GM21367 (cell line): ENCODE data around the gene TMIGD2.

Experiments used
- ATAC-seq: cut with Tn5 transposase; IDR thresholded peaks from one replicate; pipeline ENCODE4 v1.9.1; 2021; ENCODE audit not compliant: unreplicated experiment

Gene TMIGD2

DNA sequence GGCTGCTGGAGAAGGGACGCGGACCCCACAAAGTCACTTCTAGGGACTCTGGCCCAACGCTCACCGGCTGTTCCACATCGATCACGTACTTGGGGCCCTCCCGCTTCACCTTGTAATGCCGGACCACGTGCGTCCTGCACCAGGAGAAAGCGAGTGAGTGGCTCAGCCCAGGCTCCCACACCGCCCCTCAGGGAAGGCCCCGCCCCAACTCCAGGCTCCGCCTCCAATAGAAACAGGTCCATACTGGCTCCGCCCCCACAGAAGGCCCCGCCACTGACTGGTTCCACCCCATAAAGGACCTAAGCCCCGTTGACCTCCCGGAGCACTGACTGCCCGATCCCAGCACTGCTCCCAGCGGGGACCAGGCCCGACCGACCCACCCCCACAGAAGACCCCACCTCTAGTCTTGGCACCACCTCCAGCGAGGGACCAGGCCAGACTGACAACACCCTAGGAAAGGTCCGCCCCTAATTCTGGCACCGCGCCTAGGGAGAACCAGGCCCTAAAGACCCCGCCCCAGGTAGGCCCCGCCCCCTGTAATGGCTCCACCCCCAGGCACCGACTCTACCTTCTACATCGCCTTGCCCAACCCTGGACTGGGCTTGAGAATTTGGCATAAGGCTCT lies 25.2 kb upstream of the TMIGD2 start:
- no peak for ATAC-seq

DNA sequence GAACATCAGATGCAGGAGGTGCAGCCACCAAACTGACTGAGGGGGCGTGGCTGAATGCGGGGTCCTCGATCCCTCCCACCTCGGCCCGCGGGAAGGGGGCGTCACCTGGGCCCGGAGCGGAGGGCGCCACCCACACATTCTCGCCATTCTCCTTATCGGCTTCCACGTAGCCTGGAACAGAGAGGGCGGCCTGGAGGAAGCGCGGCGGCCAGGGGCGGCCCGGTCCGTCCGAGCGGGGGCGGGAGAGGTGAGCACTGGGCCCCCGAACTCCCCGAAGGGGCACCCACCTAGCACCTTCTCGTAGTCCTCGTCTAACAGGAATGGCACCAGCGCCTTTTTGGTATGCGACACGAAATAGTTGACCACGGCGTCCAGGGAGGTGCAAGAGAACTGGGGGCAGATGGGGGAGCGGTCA lies 24.7 kb upstream of the TMIGD2 start:
- ATAC-seq: no peak

DNA sequence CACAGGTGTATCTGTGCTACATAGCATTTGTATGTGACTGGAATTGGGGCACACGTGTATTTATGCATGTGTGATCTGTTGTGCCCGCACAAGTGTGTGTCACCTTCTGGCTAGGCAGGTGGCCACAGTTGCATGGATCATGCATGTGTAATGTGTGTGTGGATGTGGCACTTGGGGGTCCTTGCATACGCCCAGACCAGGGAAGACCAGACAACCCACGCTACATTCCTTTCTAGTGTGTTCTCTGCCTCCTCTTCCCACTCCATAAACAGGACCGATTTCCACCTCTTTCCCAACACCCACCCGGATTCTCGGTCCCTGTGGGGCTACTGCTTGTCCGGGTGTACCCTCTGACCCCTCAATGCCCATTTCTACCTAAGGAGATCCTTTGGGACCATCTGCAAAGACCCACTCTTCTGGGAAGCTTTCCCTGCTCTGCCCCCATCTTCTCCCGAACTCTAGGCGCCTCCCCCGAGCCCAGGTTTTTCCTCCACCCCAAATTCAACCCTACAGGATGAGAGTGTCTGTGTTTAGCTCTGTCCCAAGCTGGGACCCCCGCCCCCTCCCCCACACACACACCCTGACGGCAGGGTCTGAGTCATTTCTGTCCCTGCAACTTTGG lies 24.1 kb upstream of the TMIGD2 start:
- ATAC-seq: no peak

DNA sequence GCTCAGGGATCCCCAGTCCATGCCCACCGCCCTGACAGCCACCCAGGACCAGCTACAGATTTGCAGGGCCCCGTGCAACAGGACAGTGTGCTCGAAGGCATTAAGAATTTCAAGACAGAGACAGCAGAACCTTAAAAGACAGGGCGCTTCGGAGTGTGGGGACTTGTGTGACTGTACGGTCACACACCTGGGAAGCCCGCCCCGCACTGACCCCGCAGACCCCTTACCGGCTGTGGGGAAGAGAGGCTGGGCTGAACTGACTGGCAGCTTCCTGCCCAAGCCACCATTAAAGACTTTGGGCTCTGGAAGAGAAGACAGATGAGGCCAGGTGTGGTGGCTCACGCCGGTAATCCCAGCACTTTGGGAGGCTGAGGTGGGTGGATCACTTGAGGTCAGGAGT lies 22.0 kb upstream of the TMIGD2 start:
- no peak for ATAC-seq

DNA sequence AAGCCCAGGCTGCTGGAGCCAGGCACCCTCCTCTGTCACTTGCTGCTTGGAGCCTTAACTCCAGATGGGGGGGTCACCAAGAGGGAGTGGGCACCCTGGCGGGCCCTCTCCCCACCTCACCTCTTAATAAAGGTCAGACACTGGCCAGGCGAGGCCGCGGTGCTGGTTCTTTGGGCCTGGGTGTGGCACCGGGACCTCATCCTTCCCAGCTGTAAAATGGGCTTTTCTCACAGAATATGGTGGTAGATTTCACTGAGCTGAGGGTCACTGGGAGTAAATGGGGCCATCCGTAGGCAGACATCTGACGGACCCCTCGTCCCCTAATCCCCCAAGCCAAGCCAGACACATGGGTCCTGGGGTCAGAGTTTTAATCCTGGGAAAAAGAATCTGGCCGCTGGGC lies 21.5 kb upstream of the TMIGD2 start:
- ATAC-seq: no peak

DNA sequence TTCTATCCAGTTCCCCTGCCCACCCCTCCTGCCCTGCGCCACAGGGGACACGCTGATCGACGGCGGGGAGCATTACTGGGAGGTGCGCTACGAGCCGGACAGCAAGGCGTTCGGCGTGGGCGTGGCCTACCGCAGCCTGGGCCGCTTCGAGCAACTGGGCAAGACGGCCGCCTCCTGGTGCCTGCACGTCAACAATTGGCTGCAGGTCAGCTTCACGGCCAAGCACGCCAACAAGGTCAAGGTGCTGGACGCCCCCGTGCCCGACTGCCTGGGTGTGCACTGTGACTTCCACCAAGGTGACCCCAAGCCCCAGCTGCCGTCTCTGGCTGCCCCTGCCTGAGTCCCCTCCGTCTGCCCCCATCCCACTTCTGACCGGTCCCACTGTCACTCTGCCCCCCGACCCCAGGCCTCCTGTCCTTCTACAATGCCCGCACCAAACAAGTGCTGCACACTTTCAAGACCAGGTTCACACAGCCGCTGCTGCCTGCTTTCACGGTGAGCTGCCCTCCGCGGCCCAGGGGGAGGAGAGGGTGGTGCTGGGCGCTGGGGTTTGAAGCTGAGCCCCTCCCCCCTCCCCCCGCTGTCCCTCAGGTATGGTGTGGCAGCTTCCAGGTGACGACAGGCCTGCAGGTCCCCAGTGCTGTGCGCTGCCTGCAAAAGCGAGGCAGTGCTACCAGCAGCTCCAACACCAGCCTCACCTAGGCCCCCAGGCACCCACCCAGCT lies 20.9 kb upstream of the TMIGD2 start:
- ATAC-seq: no peak

DNA sequence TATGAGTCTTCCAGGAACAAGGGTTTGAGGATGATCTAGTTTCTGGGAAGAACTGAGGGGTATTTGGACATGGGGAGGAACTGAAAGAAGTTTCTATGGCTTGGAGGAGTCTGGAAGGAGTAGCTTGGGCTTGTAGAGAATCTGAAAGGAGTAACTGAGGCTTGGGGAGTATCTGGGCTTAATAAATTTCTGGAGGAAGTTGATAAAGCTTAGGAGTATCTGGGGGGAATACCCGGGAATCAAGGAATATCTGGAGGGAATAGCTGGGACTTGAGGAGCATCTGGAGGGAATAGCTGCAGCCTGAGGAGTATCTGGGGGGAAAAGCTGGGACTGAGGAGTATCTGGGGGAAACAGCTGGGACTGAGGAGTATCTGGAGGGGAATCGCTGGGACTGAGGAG lies 18.2 kb upstream of the TMIGD2 start:
- no peak for ATAC-seq

DNA sequence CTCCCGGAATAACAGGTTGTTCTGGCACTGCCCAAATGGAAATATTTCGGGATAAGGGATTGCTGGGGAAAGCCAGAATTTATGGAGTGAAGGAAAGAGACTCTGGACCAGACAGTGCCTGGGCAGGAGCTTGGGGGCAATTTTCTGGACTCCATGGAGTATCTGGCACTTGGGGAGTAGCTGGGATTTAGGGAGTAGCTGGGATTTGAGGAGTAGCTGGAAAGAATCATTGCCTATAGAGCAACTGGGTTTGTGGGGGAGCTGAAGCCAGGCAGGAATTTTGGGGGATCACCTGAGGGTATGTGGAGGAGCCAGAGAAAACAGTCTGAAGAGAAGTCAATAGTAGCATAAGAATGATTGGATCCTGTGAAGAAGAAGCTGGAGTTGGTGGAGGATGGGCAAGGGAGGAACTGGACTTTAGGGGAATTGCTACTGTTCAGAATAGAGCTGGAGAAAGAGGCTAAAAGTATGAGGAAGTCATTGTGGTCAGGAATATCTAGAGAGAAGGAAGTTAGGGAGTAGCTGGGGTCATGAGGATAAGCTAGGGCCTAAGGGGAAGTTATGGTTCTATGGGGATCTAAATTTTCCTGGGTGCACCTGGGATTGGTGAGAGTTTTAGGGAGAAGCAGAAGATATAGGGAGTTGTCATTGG lies 17.0 kb upstream of the TMIGD2 start:
- ATAC-seq: no peak

DNA sequence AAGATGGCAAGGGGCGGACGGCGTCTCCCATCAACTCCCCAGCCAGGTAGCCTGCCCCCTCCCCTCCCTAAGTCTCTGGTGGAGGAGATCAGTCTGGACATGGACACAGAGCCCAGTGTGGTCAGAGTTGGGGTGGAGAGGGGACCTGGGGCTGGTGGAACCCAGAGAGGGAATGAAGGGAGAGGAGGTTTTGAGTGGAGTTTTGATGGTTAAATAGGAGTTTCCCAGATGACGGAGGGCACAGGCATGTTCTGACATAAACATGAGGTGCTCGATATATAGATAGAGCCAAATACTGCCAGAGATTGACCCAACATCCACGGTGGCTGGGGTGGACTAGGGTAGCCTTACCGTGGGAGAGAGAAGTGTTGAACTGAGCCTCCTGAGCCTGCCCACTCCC lies 16.3 kb upstream of the TMIGD2 start:
- ATAC-seq: no peak

DNA sequence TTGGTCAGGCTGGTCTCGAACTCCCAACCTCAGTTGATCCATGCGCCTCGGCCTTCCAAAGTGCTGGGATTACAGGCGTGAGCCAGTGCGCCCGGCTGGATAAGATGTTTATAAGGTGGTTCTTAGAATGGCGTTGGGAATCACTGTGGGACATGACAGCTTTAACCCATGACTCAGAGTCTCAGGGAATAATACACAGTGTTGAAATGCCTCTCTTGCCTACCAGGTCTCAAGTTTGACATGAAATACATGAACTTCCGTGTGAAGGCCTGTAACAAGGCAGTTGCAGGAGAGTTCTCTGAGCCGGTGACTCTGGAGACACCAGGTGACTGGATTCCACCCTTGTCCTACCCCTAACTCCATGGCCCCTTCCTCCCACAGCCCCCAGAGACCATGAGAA lies 14.8 kb upstream of the TMIGD2 start:
- ATAC-seq: no peak

DNA sequence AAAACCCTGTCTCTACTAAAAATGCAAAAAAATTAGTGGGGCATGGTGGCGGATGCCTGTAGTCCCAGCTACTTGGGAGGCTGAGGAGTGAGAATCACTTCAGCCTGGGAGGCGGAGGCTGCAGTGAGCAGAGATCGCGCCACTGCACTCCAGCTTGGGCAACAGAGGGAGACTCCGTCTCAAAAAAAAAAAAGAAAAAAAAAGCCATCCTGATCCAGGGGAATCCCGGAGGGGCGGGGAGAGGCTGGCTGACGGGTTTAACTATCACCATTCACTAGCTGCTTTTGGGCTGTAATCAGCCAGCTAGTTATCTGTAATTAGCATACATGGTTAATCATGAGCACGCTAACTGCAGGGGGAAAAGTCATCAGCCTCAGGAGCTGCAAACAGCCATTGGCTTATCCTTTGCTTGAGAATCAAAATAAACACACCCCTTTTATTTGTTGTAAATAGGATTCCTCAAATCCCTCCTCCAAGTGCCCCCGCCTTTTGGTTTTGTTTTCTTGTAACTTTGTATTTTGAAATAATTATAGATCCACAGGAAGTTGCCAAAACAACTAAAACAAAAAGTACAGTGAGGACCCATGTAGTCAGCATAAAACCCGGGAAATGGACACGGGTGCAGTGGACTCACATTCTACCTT lies 11.8 kb upstream of the TMIGD2 start:
- ATAC-seq: no peak

DNA sequence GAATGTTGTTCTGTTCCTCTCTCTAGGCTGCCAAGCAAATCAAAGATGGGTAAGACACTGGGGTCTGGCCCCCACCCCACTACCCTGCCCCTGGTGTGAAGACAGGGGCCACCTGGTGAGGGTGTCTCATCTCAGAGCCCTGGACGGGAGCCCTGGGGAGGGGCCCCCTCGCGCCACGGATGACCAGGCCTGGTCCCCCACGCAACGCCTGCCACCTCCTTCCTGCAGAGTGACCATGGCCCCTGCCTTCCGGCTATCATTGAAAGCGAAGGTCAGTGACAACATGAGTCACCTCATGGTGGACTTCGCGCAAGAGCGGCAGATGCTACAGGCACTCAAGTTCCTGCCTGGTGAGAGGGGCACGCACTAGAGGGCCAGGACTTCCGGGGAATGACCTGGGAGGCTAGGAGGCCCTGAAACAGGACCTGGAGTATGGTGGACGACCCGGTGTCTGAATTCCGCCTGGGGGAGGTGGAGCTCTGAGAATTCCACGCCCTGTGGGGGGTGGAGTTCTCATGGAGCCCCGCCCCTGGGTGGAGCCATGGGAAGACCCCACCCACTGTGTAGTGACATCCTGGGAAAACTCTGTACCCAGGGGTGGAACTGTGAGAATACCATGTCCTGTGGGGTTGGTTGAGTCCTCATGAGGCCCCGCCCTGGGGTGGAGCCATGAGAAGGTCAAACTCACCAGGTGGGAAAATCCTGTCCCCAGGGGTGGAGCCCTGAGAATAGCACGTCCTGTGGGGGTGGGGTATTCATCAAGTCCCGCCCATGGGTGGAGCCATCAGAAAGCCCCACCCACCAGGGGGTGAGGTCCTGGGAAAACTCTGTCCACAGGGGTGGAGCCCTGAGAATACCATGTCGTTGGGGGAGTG lies 8.3 kb upstream of the TMIGD2 start:
- no peak for ATAC-seq

DNA sequence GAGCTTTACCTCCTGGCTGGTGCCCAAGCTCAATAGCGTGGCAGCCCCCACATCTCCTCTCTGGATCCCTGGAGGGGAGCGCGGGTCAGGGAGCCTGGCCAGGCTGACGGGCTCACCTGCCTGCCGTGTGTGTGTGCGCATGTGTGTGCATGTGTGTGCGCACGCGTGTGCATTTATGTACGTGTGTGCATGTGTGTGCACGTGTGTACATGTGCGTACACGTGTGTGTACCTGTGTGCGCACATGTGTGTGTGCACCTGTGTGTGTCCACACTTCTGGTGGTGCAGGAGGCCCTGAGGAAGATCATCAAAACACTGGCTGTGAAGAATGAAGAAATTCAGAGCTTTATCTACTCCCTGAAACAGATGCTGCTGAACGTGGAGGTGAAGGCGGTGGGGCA lies 3.5 kb upstream of the TMIGD2 start:
- no peak for ATAC-seq

DNA sequence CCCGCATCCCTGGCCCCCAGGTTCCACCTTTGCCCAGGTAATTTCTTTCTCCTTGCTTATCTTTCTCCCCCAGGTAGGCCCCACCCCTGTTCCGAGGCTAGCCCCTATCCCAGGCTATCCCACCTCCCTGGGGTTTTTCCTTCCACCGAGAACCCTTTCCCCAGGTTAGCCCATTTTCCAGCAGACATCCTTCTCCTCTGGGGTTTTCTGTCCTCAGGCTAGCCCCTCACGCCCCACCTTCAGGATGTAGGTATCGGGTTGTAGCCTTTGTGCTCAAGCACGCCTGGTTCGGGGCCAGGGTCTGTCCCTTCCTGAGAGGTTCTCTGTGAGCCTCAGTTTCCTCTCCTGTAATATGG lies 3.0 kb upstream of the TMIGD2 start:
- no peak for ATAC-seq

DNA sequence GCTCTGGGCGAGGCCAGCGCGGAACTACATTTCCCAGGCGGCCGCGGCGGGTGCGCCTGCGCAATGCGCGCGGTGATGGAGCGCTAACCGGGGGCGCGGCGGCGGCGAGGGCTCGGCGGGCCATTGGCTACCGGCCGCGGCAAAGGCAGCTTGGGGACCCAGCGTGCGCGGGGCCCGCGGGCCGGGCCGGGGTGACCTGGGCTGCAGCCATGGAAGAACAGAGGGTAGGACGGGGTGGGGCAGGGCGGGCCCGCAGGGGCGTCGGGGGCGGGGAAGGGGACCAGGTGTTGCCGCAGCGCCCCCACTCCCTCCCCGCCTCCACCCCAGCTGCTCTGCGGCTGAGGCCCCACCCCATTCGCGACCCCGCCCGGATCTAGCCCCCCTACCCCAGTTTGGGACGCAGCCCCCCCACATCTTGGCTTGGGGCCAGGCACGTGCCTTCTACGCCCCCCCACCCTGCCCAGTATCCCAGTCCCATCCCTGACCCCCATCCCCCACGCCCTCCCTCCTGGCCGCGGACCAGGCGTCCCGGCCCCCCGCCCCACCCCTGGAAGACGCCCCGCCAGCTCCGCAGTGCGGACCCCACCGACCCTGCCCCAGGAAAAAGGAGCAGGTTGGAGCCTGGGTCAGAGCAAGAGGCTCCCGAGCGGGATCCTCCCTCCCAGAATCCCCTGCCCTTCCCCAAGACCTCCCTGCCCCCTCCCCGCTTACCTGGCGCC lies 2.5 kb upstream of the TMIGD2 start, which contains the start of gene FSD1:
FSD1 (plus strand) TSS at position 61 of the 719 bp plus-strand sequence; CDS start at position 210, 149 bp downstream.
- ATAC-seq: no peak

DNA sequence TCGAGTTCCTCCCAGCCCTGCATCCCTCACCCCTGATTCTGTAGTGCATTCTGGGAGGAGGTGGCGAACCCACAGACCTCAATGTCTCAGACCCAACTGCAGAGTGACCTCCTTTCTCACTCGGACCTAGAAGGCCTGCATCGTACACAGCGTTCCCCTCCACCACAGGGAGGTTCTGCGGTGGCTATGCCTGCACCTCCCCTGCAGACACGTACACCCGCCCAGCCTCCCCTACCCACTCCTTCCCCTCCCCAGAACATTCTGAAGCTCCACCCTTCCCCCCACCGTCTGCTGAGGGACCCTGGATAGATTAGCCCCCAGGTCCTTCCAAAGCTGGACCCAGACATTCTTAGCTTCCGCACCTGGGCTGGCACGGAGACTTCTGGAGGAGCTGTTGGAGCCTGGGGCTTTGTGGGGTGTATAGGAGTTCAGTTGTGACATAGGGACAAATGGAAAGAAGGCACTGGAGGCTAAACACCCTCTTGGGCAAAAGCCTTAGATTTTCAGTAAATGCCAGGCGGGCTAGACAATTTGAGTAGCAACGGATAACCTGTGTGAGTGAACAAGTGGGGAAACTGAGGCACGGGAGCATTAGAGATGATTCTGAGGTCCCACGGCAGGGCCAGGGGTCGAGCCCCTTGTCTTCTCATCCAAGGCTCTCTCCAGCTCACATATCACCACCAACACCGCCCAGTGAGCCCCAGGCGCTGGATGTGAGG lies 1.8 kb upstream of the TMIGD2 start:
- no peak for ATAC-seq

DNA sequence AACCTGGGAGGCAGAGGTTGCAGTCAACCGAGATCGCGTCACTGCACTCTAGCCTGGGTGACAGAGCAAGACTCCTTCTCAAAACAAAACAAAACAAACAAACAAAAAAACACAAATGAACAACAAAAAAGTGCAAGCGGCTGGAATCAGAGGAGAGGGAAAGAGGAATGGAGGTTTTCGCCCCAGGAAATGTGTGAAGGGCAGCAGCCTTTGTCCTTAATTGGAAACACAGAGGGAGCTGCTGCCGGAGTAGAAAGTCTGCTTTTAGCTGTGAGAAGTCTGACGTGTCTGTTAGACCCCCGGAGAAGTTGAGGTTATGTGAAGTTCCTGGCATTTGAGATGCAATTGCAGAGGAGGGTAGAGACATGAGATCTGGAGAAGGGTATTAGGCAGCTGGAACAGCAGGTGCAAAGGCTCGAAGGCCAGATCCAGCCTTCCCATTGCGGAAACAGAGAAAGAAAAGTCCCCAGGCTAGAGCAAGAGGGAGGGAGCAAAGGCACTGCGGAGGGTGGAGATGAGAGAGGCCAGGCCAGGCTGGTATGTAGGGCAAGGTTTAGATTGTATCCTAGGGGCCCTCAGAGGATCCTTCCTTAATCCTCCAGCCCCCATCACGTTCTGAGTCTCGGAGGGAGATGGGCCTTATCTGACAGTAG lies 473 bp downstream of the TMIGD2 start:
- ATAC-seq: no peak

DNA sequence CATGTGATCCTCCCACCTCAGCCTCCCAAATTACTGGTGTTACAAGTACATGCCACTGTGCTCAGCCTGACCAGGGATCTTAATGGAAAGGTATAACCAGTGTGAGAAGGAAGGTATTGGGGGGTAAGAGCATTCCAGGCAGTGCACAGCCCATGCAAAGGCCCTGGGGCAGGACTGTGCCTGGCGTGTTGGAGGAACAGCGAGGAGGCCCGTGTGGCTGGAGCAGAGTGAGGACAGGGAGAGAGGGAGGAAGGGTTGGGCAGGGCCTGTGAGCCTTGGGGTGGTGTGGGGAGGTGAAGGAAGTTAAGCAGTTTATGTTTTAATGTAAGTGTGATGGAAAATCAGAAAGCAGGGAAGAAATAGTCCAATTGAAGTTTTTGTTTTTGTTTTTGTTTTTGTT lies 1.6 kb downstream of the TMIGD2 start:
- ATAC-seq: no peak
